ENCODE results near the gene CHD1.

DNA sequence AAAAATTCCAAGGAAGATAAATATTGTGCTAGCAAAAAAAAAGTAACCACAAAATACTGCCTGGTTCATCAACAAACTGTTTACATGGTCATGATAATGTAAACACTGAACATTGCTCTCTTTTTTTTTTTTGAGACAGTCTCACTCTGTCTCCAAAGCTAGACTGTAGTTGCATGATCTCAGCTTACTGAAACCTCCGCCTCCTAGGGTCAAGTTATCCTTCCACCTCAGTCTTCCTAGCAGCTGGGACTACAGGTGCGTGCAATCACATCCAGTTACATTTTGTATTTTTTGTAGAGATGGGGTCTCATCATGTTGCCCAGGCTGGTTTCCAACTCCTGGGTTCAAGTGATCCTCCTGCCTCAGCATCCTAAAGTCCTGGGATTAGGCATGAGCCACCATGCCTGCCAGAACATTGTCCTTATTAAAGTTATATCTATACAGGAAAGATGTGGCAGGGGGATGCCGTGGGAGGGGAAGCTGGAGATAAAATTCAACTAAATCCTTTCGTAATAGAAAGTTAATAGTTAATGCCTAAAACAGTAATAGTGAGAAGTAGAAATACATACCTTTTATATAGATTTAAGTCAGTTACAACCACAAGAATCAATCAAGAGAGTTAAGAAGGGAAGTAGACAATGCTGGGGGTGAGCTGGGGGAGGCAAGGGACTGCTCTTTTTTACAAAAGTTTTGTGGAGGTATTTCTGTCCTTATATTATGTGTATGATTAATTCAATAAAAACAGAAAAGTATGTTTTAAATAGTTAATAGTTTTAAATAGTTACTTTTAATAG is 103.0 kb downstream of the CHD1 start:
- TF ChIP-seq CTCF (IDR thresholded peaks at IDR 0.05; ENCODE audit: extremely low read depth in 1 of 2, insufficient read depth in 1 of 2, low read depth in 1 of 2, low read length in 2 of 2) (no peak), EZH2 (IDR thresholded peaks at IDR 0.05; ENCODE audit: borderline replicate concordance, low read depth, low read length, severe bottlenecking) (no peak)

All from endothelial cell of umbilical vein (primary cell).